Immature natural killer cell (primary cell): ENCODE data around the gene GP1BB. TPM values are rescaled to one million over a fixed set of nuclear protein-coding genes. Genes with fewer than 3 reads are reported as not detected.
A peak's percentile ranks its signal among the peaks of the same experiment; 100 is the strongest.
"Not testable (repeated sequence)": the region's sequence is repeated elsewhere in the genome, so short reads cannot be mapped to it uniquely, and the experiment has no call there.

ENCODE experiments used
- DNase-seq, 3 donors: peaks; one replicate each; pipeline ENCODE4 v3.0.0; 2022; ENCODE audit warnings: mixed read lengths in 1 of 3
- H3K27ac Mint-ChIP-seq, 6 donors: one replicate each; pipeline ENCODE4 v1.8.0; 2020; ENCODE audit warnings: mixed read lengths in 6 of 6, mild to moderate bottlenecking in 5 of 6, inconsistent platforms in 4 of 6, moderate library complexity in 3 of 6
- H3K27me3 Mint-ChIP-seq, 3 donors: one replicate each; pipeline ENCODE4 v1.8.0; 2020 to 2021; ENCODE audit warnings: low read depth in 3 of 3, mild to moderate bottlenecking in 3 of 3, mixed read lengths in 3 of 3, moderate library complexity in 3 of 3, inconsistent platforms in 1 of 3
- H3K36me3 Mint-ChIP-seq, 3 donors: one replicate each; pipeline ENCODE4 v1.8.0; 2020; ENCODE audit warnings: mixed read lengths in 3 of 3, inconsistent platforms in 2 of 3, mild to moderate bottlenecking in 2 of 3
- H3K4me1 Mint-ChIP-seq, 2 donors: one replicate each; pipeline ENCODE4 v1.8.0; 2020; ENCODE audit warnings: inconsistent platforms in 2 of 2, mild to moderate bottlenecking in 2 of 2, mixed read lengths in 2 of 2, moderate library complexity in 1 of 2
- H3K4me3 Mint-ChIP-seq, 5 donors: one replicate each; pipeline ENCODE4 v1.8.0; 2020; ENCODE audit warnings: mild to moderate bottlenecking in 5 of 5, mixed read lengths in 5 of 5, inconsistent platforms in 3 of 5, moderate library complexity in 3 of 5
- H3K9me3 Mint-ChIP-seq, 6 donors: one replicate each; pipeline ENCODE4 v1.8.0; 2020; ENCODE audit warnings: mild to moderate bottlenecking in 6 of 6, mixed read lengths in 6 of 6, inconsistent platforms in 4 of 6, moderate library complexity in 3 of 6
- polyA plus RNA-seq, 3 donors: library from polyadenylated mRNA; unstranded; fragments of 300-500 nt; fragmentation: Illumina TruSeq; gene quantifications; one replicate each; pipeline ENCODE4 v1.2.3, GENCODE V29; 2021

GP1BB gene
- 10 to 100 TPM in 1 of 3 donors, under 1 TPM in 2; 0.53 to 10.1 (median 0.95) TPM for polyA plus RNA-seq

GRCh38 chr22:19723232-19723982 is at the start of gene GP1BB:
Gene GP1BB, plus strand, starts transcription at chr22:19723539. Its CDS starts 31 bp downstream, at chr22:19723570.
- Mint-ChIP-seq H3K4me1 (peaks cover 0 to 19% of the 10 kb centered on the region in 2 donors), H3K27me3 (peaks cover 9 to 23% (median 17%) of the 10 kb centered on the region in 3 donors), H3K27ac (no peak within 1 kb of the TSS), H3K36me3 (no peaks in the 10 kb centered on the region), H3K9me3 (peaks cover 0 to 1% (median 0%) of the 10 kb centered on the region in 6 donors), H3K4me3 (peak within 1 kb of the TSS in 4 of 5 donors; percentile 17 to 65 (median 41))
- DNase-seq, result peak in 1 of 3 donors; percentile 9

GRCh38 chr22:19673660-19674059 is 49.7 kb upstream of the GP1BB start:
- Mint-ChIP-seq H3K9me3 (no peaks in the 10 kb centered on the region), H3K4me1 (no peaks in the 10 kb centered on the region), H3K27me3 (peaks cover 0 to 10% (median 8%) of the 10 kb centered on the region in 3 donors), H3K36me3 (no peaks in the 10 kb centered on the region), H3K4me3 (no peak overlapping the region), H3K27ac (no peak overlapping the region)
- no peak for DNase-seq

DNA sequence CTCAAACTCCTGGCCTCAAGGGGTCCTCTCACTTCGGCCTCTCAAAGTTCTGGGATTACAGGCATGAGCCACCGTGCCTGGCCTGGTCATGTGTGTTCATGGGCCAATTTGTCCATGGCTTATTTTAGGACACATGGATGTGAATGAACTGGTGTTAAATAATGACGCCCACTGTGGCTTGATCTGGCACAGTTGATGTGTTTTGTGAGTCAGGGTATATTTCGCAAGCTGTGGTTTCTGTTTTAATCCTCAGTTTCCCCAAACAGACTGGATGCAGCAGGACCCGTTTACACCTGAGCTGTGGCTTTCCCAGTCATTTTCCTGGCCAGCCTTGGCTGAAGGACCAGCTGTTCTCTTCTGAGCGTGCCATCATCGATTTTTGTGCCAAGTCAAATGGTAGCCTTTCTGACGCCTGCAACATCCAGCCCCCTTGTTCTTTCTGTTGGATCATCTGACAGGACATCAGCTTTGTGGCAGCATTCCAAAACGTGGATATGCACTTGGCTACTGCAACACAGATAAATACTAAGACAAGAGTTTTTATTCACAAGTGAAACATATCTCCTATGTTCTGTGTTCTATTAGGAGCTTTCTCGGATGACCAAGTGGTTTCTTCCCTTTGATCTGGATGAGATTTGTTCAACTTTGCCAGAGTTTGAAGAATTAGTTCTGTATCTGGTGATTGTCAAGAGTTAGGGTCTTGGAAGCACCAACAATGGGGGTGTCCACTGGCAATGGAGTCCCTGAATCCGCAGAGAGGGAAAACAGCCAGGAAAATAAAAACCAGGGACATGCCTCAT is 49.0 kb upstream of the GP1BB start:
- H3K27ac Mint-ChIP-seq, result no peak overlapping the region
- no peaks in the 10 kb centered on the region for H3K4me1 Mint-ChIP-seq
- no peak for DNase-seq
- peaks cover 0 to 10% (median 8%) of the 10 kb centered on the region in 3 donors for H3K27me3 Mint-ChIP-seq
- H3K4me3 Mint-ChIP-seq, result no peak overlapping the region
- H3K9me3 Mint-ChIP-seq, result no peaks in the 10 kb centered on the region
- H3K36me3 Mint-ChIP-seq, result no peaks in the 10 kb centered on the region

DNA sequence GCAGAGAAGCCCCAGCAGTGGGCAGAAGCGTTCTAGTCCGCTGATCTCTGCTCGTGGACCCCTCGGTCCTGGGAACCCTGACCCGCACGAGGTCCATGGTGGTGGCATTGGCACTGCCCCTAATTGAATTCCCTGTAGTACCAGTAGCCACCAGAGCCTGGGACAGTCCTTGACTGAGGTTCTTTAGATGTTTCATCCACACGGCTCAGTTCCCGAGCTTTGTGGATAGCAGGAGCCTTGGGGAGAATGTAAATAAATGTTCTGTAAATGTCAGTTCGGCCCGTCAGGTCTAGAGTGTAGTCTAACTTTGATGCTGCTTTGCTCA is 48.4 kb upstream of the GP1BB start:
- no peak overlapping the region for H3K4me3 Mint-ChIP-seq
- H3K9me3 Mint-ChIP-seq, result no peaks in the 10 kb centered on the region
- no peaks in the 10 kb centered on the region for H3K4me1 Mint-ChIP-seq
- no peak overlapping the region for H3K27ac Mint-ChIP-seq
- no peak for DNase-seq
- H3K36me3 Mint-ChIP-seq, result no peaks in the 10 kb centered on the region
- peaks cover 3 to 12% (median 9%) of the 10 kb centered on the region in 3 donors for H3K27me3 Mint-ChIP-seq

- Mint-ChIP-seq H3K9me3 (no peaks in the 10 kb centered on the region), H3K4me1 (no peaks in the 10 kb centered on the region), H3K27me3 (peaks cover 4 to 12% (median 10%) of the 10 kb centered on the region in 3 donors), H3K27ac (no peak overlapping the region), H3K4me3 (no peak overlapping the region), H3K36me3 (no peaks in the 10 kb centered on the region)
- no peak for DNase-seq
These were observed 47.9 kb upstream of the GP1BB start for GRCh38 chr22:19675428-19675827.

GRCh38 chr22:19676437-19676836 is 46.9 kb upstream of the GP1BB start:
- peaks cover 4 to 17% (median 12%) of the 10 kb centered on the region in 3 donors for H3K27me3 Mint-ChIP-seq
- H3K4me1 Mint-ChIP-seq, result not testable (repeated sequence)

GRCh38 chr22:19678949-19679521 is 44.3 kb upstream of the GP1BB start:
- H3K9me3 Mint-ChIP-seq, result no peaks in the 10 kb centered on the region
- H3K36me3 Mint-ChIP-seq, result no peaks in the 10 kb centered on the region
- H3K27ac Mint-ChIP-seq, result no peak overlapping the region
- no peak for DNase-seq
- no peaks in the 10 kb centered on the region for H3K4me1 Mint-ChIP-seq
- no peak overlapping the region for H3K4me3 Mint-ChIP-seq
- peaks cover 6 to 13% (median 10%) of the 10 kb centered on the region in 3 donors for H3K27me3 Mint-ChIP-seq

More at GRCh38 chr22:19676437-19676836, 46.9 kb upstream of the GP1BB start:
- not testable (repeated sequence) for H3K9me3 Mint-ChIP-seq, H3K4me3 Mint-ChIP-seq, DNase-seq, H3K27ac Mint-ChIP-seq, H3K36me3 Mint-ChIP-seq

GRCh38 chr22:19679522-19680101 is 43.7 kb upstream of the GP1BB start:
- H3K27ac Mint-ChIP-seq, result no peak overlapping the region
- H3K4me1 Mint-ChIP-seq, result no peaks in the 10 kb centered on the region
- peaks cover 6 to 13% (median 8%) of the 10 kb centered on the region in 3 donors for H3K27me3 Mint-ChIP-seq

GRCh38 chr22:19680287-19680881 is 43.0 kb upstream of the GP1BB start:
- Mint-ChIP-seq H3K4me3 (no peak overlapping the region), H3K27ac (no peak overlapping the region), H3K4me1 (no peaks in the 10 kb centered on the region), H3K9me3 (peaks cover 0 to 2% (median 0%) of the 10 kb centered on the region in 6 donors), H3K27me3 (peaks cover 4 to 13% (median 6%) of the 10 kb centered on the region in 3 donors), H3K36me3 (no peaks in the 10 kb centered on the region)
- no peak for DNase-seq

More at GRCh38 chr22:19679522-19680101, 43.7 kb upstream of the GP1BB start:
- H3K36me3 Mint-ChIP-seq, result no peaks in the 10 kb centered on the region
- DNase-seq, result peak in 2 of 3 donors; percentile 14 to 30
- peaks cover 0 to 2% (median 0%) of the 10 kb centered on the region in 6 donors for H3K9me3 Mint-ChIP-seq
- H3K4me3 Mint-ChIP-seq, result no peak overlapping the region

GRCh38 chr22:19680911-19681862 is 42.2 kb upstream of the GP1BB start:
- Mint-ChIP-seq H3K27ac (no peak overlapping the region), H3K27me3 (peaks cover 4 to 13% (median 6%) of the 10 kb centered on the region in 3 donors), H3K4me3 (no peak overlapping the region)

GRCh38 chr22:19681863-19682245 is 41.5 kb upstream of the GP1BB start:
- no peak for DNase-seq
- no peak overlapping the region for H3K4me3 Mint-ChIP-seq
- H3K27me3 Mint-ChIP-seq, result peaks cover 4 to 13% (median 6%) of the 10 kb centered on the region in 3 donors
- H3K9me3 Mint-ChIP-seq, result peaks cover 0 to 2% (median 0%) of the 10 kb centered on the region in 6 donors
- H3K4me1 Mint-ChIP-seq, result no peaks in the 10 kb centered on the region
- no peaks in the 10 kb centered on the region for H3K36me3 Mint-ChIP-seq
- H3K27ac Mint-ChIP-seq, result no peak overlapping the region

More at GRCh38 chr22:19680911-19681862, 42.2 kb upstream of the GP1BB start:
- no peaks in the 10 kb centered on the region for H3K4me1 Mint-ChIP-seq
- no peak for DNase-seq
- no peaks in the 10 kb centered on the region for H3K36me3 Mint-ChIP-seq
- H3K9me3 Mint-ChIP-seq, result peaks cover 0 to 2% (median 0%) of the 10 kb centered on the region in 6 donors

DNA sequence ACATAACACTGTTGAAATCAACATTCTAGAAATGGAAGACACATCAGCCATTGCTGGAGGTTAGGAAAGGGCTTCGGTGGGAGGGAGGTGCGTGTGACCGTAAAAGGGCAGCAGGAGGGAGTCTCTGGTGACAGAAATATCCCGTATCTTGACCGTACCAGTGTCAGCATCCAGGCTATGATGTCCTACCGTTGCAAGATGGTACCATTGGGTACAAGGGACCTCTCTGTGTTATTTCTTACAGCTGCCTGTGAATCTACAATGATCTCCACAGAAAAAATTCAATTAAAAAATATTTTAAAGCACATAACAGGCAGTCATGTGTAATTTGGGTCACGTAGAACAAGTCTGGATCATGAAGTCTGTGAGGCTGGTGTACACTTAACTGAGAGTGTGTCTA is 36.4 kb upstream of the GP1BB start:
- Mint-ChIP-seq H3K27me3 (peaks cover 0 to 5% (median 4%) of the 10 kb centered on the region in 3 donors), H3K9me3 (peaks cover 0 to 2% (median 0%) of the 10 kb centered on the region in 6 donors), H3K27ac (no peak overlapping the region), H3K4me3 (no peak overlapping the region), H3K36me3 (no peaks in the 10 kb centered on the region), H3K4me1 (no peaks in the 10 kb centered on the region)
- no peak for DNase-seq
